ENCODE measurements around the gene MSH6.
"Not testable (repeated sequence)": the region's sequence is repeated elsewhere in the genome, so short reads cannot be mapped to it uniquely, and the experiment has no call there.

MSH6 gene

DNA sequence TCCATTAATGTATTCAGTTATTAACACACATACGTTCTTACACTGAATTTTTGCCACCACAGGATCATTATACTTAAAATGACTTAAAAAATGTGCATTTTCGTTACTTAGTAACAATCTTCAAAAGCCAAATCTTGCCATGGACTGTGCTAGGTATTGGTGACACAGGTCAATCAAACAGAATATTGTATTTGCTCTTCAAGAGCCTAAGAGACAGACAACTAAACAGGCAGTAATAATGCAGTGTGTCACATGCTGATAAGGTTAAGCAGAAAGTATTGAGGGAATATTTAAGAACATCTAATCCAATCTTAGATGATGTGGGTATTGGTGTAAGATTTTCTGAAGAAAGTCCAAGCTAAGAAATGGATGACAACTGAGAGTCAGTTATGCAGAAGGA lies 66.4 kb downstream of the MSH6 start:
- no peaks in the 10 kb centered on the region for H3K27me3 ChIP-seq (replicated peaks)
- in situ Hi-C loops (cut with HindIII; ENCODE audit: low pct_ligation_motif_present, low sequenced_read_pairs): no loop called here

DNA sequence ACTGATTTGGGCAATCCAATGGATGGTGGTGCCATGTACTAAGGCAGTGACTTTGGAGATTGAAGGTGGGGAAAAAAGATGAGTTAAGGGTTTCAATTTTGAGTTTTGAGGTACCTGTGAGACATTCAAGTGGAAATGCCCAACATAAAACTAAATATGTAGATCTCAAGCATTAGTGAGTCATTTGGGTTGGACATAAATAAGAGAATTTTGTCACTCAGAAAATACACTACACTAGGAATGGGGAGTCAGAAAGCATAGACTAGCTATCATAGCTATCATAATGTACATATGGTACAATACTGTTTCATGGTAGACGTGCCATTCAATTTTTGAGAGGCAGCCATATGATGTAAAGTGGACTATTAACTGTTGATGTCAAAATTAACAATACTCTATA lies 67.3 kb downstream of the MSH6 start:
- no peak overlapping the region for H3K4me3 ChIP-seq (ENCODE audit: low read depth, low read length)
- TF ChIP-seq, protein P1, sequence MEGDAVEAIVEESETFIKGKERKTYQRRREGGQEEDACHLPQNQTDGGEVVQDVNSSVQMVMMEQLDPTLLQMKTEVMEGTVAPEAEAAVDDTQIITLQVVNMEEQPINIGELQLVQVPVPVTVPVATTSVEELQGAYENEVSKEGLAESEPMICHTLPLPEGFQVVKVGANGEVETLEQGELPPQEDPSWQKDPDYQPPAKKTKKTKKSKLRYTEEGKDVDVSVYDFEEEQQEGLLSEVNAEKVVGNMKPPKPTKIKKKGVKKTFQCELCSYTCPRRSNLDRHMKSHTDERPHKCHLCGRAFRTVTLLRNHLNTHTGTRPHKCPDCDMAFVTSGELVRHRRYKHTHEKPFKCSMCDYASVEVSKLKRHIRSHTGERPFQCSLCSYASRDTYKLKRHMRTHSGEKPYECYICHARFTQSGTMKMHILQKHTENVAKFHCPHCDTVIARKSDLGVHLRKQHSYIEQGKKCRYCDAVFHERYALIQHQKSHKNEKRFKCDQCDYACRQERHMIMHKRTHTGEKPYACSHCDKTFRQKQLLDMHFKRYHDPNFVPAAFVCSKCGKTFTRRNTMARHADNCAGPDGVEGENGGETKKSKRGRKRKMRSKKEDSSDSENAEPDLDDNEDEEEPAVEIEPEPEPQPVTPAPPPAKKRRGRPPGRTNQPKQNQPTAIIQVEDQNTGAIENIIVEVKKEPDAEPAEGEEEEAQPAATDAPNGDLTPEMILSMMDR (IDR thresholded peaks at IDR 0.05; ENCODE audit: low read depth, low read length, missing control alignments): no peak
- H3K27me3 ChIP-seq (replicated peaks): no peaks in the 10 kb centered on the region
- no peak overlapping the region for H3K27ac ChIP-seq
- in situ Hi-C loops (cut with HindIII; ENCODE audit: low pct_ligation_motif_present, low sequenced_read_pairs): no loop called here
- no peak for DNase-seq
- no peaks in the 10 kb centered on the region for H3K36me3 ChIP-seq (replicated peaks)

More for the DNA sequence above, 66.4 kb downstream of the MSH6 start:
- Histone ChIP-seq H3K36me3 (replicated peaks) (no peaks in the 10 kb centered on the region), H3K27ac (no peak overlapping the region), H3K4me3 (ENCODE audit: low read depth, low read length) (no peak overlapping the region)
- DNase-seq: no peak
- TF ChIP-seq, protein P1 (IDR thresholded peaks at IDR 0.05; ENCODE audit: low read depth, low read length, missing control alignments): no peak

DNA sequence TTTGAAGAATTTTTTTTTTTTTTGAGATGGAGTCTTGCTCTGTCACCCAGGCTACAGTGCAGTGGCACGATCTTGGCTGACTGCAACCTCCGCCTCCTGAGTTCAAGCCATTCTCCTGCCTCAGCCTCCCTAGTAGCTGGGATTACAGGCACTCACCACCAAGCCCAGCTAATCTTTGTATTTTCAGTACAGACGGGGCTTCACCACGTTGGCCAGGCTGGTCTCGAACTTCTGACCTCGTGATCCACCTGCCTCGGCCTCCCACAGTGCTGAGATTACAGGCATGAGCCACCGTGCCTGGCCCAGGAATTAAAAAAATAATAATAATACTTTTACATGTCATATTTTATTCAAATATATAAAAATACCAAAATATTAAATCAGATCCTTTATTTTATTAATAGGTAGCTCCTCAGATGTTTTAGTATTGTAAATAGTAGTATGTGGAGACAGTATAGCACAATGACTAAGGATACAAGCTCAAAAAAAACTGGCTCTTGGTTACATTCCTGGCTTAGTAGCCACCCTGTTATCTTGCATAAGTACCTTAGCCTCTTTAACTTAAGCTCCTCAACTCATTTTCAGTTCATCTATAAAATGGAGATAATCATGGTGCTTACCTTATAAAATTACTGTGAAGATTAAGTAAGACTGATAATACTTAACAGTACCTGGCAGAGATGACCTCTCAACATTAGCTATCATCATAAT lies 70.3 kb downstream of the MSH6 start:
- H3K4me3 ChIP-seq (ENCODE audit: low read depth, low read length); H3K27ac ChIP-seq; H3K36me3 ChIP-seq (replicated peaks); in situ Hi-C loops (cut with HindIII; ENCODE audit: low pct_ligation_motif_present, low sequenced_read_pairs); H3K27me3 ChIP-seq (replicated peaks): not testable (repeated sequence)
- DNase-seq: peak; percentile 14

Measured in brain microvascular endothelial cell (primary cell).